Pancreas (tissue), 10 donors: ENCODE data around the gene PKP3. TPM values are rescaled to one million over a fixed set of nuclear protein-coding genes. Genes with fewer than 3 reads are reported as not detected.

Source experiments
- ATAC-seq, 4 donors: fragments of 200-7000 bp; cut with Tn5 transposase; one replicate each; pipeline versions ENCODE4 v1.8.0 to v1.9.1; 2020; ENCODE audit warnings: mild to moderate bottlenecking in 4 of 4, moderate library complexity in 4 of 4
- DNase-seq, 6 donors: peaks; one replicate each; pipeline ENCODE4 v3.0.0-alpha.2; 2020
- FAIRE-seq: peaks from 2 replicates; lab custom pipeline; 2012; peaks lifted over from hg19 to GRCh38; lab: Jason Lieb, UNC
- H3K27ac ChIP-seq, 4 donors: fragments of 200-600 bp; sonication (generic); 1 replicate in 3 of 4; 2 replicates in 1 of 4; pipeline versions ENCODE4 v1.5.0 to v1.8.0; 2020
- H3K27me3 ChIP-seq, 4 donors: fragments of 200-600 bp; one replicate each; pipeline ENCODE4 v1.8.0; 2021
- H3K36me3 ChIP-seq, 3 donors: fragments of 200-600 bp; sonication (generic) in 1 of 3; one replicate each; pipeline versions ENCODE4 v1.5.0 to v1.8.0; 2020 to 2021
- H3K4me1 ChIP-seq, 3 donors: fragments of 200-600 bp; one replicate each; pipeline ENCODE4 v1.8.0; 2021
- H3K4me3 ChIP-seq, 4 donors: fragments of 200-600 bp; sonication (generic) in 2 of 4; one replicate each; pipeline versions ENCODE4 v1.5.0 to v1.8.0; 2020 to 2021
- H3K9me3 ChIP-seq, 4 donors: fragments of 200-600 bp; one replicate each; pipeline ENCODE4 v1.8.0; 2021
- WGBS, 2 donors: extraction: QIAGEN DNeasy Blood & Tissue Kit; methylation state at CpG; one replicate each; pipeline ENCODE4 v1.1.7; 2013; 5-methylcytosine and 5-hydroxymethylcytosine counted together
- intact Hi-C, 3 donors: fragments of 100-400 bp; cut with DNase I; formaldehyde crosslinking; loops; one replicate each; pipeline versions ENCODE4 v1.11.1 to v1.14.2; 2022
- polyA plus RNA-seq, 2 donors: library from polyadenylated mRNA; stranded (reverse); fragments of 200-250 nt; gene quantifications; one replicate each; pipeline ENCODE4 v1.2.3, GENCODE V29; 2013
- total RNA-seq, 6 donors: library from RNA; stranded (reverse); fragmentation: NEBNext Ultra II Directional in 4 of 6; extraction: Animal tissue kit (Norgen Biotek cat#: 25700) in 4 of 6; gene quantifications; one replicate each; pipeline versions ENCODE4 v1.2.1 to v1.2.4, GENCODE V29; 2021 to 2023
- TF ChIP-seq, protein P1 (sequence below), 4 donors: fragments of 200-600 bp; sonication (generic) in 3 of 4; IDR thresholded peaks; one replicate each; pipeline versions ENCODE4 v1.5.0 to v1.8.0; 2021; ENCODE audit warnings: antibody characterized with exemption in 4 of 4
- donor health status: healthy with polysubstance abuse.
- donor health status: DM: no; HTN: no; CAD: no; lungs with moderate emphysema.
- donor health status: DM: no; HTN: no; CAD: no.
- donor health status: control.
- donor health status: control.
- donor health status: Bipolar disorder and iron deficiency.
- donor health status: DM: yes; HTN: yes; CAD: no.
- donor health status: DM: no; HTN: no; CAD: no.
- donor health status: DM: no; HTN: no; CAD: no.
- donor health status: DM: yes; HTN: yes; CAD: no.

PKP3 gene
- total and polyA plus RNA-seq, 8 donors = 23.4 to 50.5 (median 30.5) TPM

GRCh38 chr11:452916-453527 lies 59.0 kb downstream of the PKP3 start:
- H3K27ac ChIP-seq = no peak overlapping the region
- no peaks in the 10 kb centered on the region for H3K36me3 ChIP-seq
- no peak overlapping the region for H3K4me3 ChIP-seq
- no peaks in the 10 kb centered on the region for H3K9me3 ChIP-seq
- intact Hi-C loops = no loop called here
- FAIRE-seq (no peak), DNase-seq (peak in 1 of 6 donors; percentile 18), ATAC-seq (no peak)
- WGBS, 2 donors = 82 to 86% methylated on average over 19 of the region's 19 CpGs
- peaks cover 3 to 18% (median 7%) of the 10 kb centered on the region in 3 donors for H3K4me1 ChIP-seq
- TF ChIP-seq, protein P1, sequence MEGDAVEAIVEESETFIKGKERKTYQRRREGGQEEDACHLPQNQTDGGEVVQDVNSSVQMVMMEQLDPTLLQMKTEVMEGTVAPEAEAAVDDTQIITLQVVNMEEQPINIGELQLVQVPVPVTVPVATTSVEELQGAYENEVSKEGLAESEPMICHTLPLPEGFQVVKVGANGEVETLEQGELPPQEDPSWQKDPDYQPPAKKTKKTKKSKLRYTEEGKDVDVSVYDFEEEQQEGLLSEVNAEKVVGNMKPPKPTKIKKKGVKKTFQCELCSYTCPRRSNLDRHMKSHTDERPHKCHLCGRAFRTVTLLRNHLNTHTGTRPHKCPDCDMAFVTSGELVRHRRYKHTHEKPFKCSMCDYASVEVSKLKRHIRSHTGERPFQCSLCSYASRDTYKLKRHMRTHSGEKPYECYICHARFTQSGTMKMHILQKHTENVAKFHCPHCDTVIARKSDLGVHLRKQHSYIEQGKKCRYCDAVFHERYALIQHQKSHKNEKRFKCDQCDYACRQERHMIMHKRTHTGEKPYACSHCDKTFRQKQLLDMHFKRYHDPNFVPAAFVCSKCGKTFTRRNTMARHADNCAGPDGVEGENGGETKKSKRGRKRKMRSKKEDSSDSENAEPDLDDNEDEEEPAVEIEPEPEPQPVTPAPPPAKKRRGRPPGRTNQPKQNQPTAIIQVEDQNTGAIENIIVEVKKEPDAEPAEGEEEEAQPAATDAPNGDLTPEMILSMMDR (IDR thresholded peaks at IDR 0.05) = no peak
- H3K27me3 ChIP-seq = no peaks in the 10 kb centered on the region

DNA sequence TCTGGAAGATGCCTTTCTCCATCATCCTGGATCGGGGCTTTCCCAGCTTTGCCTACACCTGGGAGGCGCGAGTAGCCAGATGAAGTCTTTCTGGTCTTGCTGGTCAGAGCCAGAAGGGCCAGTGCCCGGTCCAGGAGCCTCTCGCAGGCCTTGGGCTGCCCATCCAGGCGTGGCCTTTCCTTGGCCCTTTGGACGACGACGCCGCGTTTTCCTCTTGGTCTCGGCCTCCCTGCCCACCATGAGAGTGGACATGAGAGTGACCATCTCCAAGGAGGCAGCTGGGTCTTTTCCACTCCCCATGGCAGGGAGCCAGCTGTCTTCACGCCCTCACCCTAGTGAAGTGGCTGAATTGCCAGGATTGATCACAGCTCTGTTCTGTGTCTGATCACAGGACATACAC lies 59.6 kb downstream of the PKP3 start:
- intact Hi-C loops = no loop called here
- FAIRE-seq (no peak), ATAC-seq (no peak), DNase-seq (peak in 1 of 6 donors; percentile 71)
- WGBS, 2 donors = 88 to 89% methylated on average over 13 of the region's 13 CpGs
- no peak overlapping the region for H3K27ac ChIP-seq
- no peak overlapping the region for H3K4me3 ChIP-seq
- no peaks in the 10 kb centered on the region for H3K36me3 ChIP-seq
- TF ChIP-seq, protein P1 (IDR thresholded peaks at IDR 0.05) = no peak
- H3K27me3 ChIP-seq = no peaks in the 10 kb centered on the region
- H3K9me3 ChIP-seq = no peaks in the 10 kb centered on the region
- peaks cover 3 to 16% (median 7%) of the 10 kb centered on the region in 3 donors for H3K4me1 ChIP-seq

- intact Hi-C loops = no loop called here
Measured at GRCh38 chr11:454043-454442, 60.0 kb downstream of the PKP3 start.

More at GRCh38 chr11:454043-454442, 60.0 kb downstream of the PKP3 start:
- H3K36me3 ChIP-seq = no peaks in the 10 kb centered on the region
- H3K4me3 ChIP-seq = no peak overlapping the region
- FAIRE-seq (no peak), ATAC-seq (no peak), DNase-seq (peak in 1 of 6 donors; percentile 2)
- no peaks in the 10 kb centered on the region for H3K27me3 ChIP-seq
- H3K27ac ChIP-seq = no peak overlapping the region
- TF ChIP-seq, protein P1 (IDR thresholded peaks at IDR 0.05) = no peak
- peaks cover 3 to 11% (median 7%) of the 10 kb centered on the region in 3 donors for H3K4me1 ChIP-seq
- H3K9me3 ChIP-seq = no peaks in the 10 kb centered on the region
- WGBS, 2 donors = 87 to 93% methylated on average over 9 of the region's 9 CpGs

Other genes starting within 250 kb of the PKP3 start
- gene SCGB1C1, start 201.1 kb upstream of the PKP3 start, total RNA-seq = under 1 TPM in 3 of 6 donors, not detected in 3; 0.41 to 0.70 (median 0.63) TPM
- 1 to 10 TPM in 1 of 2 donors, not detected in 1; 1.1 TPM for gene SCGB1C1, start 201.1 kb upstream of the PKP3 start, polyA plus RNA-seq
- 10 to 100 TPM; 29.8 to 53.4 (median 48.8) TPM for gene BET1L, start 186.8 kb upstream of the PKP3 start, total RNA-seq
- gene BET1L, start 186.8 kb upstream of the PKP3 start, polyA plus RNA-seq = 10 to 100 TPM; 27.7 to 30.7 TPM
- 10 to 100 TPM; 29.7 to 49.3 (median 40.9) TPM for gene RIC8A, start 186.5 kb upstream of the PKP3 start, total RNA-seq
- 10 to 100 TPM; 39.6 to 47.1 TPM for gene RIC8A, start 186.5 kb upstream of the PKP3 start, polyA plus RNA-seq
- gene SIRT3, start 157.9 kb upstream of the PKP3 start, total RNA-seq = 10 to 100 TPM in 4 of 6 donors, 1 to 10 TPM in 2; 7.7 to 13.2 (median 10.9) TPM
- gene SIRT3, start 157.9 kb upstream of the PKP3 start, polyA plus RNA-seq = 10 to 100 TPM; 21.4 to 25.1 TPM
- 10 to 100 TPM; 35.5 to 48.3 (median 41.9) TPM for gene PSMD13, start 157.2 kb upstream of the PKP3 start, total RNA-seq
- 100 to 1,000 TPM in 1 of 2 donors, 10 to 100 TPM in 1; 97.5 to 118 TPM for gene PSMD13, start 157.2 kb upstream of the PKP3 start, polyA plus RNA-seq
- under 1 TPM in 4 of 6 donors, not detected in 2; 0.19 to 0.23 (median 0.20) TPM for gene NLRP6, start 115.8 kb upstream of the PKP3 start, total RNA-seq
- gene NLRP6, start 115.8 kb upstream of the PKP3 start, polyA plus RNA-seq = under 1 TPM; 0.05 to 0.08 TPM
- gene PGGHG, start 105.1 kb upstream of the PKP3 start, total RNA-seq = 100 to 1,000 TPM in 4 of 6 donors, 10 to 100 TPM in 1, 1 to 10 TPM in 1; 8.9 to 534 (median 198) TPM
- 1,000 to 10,000 TPM; 1,516 to 4,700 TPM for gene PGGHG, start 105.1 kb upstream of the PKP3 start, polyA plus RNA-seq
- gene IFITM5, start 94.7 kb upstream of the PKP3 start, total RNA-seq = not detected
- gene IFITM5, start 94.7 kb upstream of the PKP3 start, polyA plus RNA-seq = 1 to 10 TPM in 1 of 2 donors, under 1 TPM in 1; 0.56 to 1.2 TPM
- 100 to 1,000 TPM in 2 of 6 donors, 10 to 100 TPM in 4; 32.1 to 120 (median 63.6) TPM for gene IFITM2, start 86.4 kb upstream of the PKP3 start, total RNA-seq
- gene IFITM2, start 86.4 kb upstream of the PKP3 start, polyA plus RNA-seq = 100 to 1,000 TPM; 169 to 182 TPM
- gene IFITM1, start 80.2 kb upstream of the PKP3 start, total RNA-seq = 10 to 100 TPM in 5 of 6 donors, 1 to 10 TPM in 1; 10.0 to 45.2 (median 18.9) TPM
- gene IFITM1, start 80.2 kb upstream of the PKP3 start, polyA plus RNA-seq = 10 to 100 TPM; 40.7 to 54.5 TPM
- gene IFITM3, start 73.3 kb upstream of the PKP3 start, total RNA-seq = 100 to 1,000 TPM in 4 of 6 donors, 10 to 100 TPM in 2; 86.4 to 292 (median 135) TPM
- 100 to 1,000 TPM; 300 to 429 TPM for gene IFITM3, start 73.3 kb upstream of the PKP3 start, polyA plus RNA-seq
- gene B4GALNT4, start 24.7 kb upstream of the PKP3 start, total RNA-seq = 1 to 10 TPM in 5 of 6 donors, under 1 TPM in 1; 0.95 to 4.8 (median 1.8) TPM
- gene B4GALNT4, start 24.7 kb upstream of the PKP3 start, polyA plus RNA-seq = 10 to 100 TPM in 1 of 2 donors, 1 to 10 TPM in 1; 6.8 to 25.9 TPM
- gene SIGIRR, start 20.8 kb downstream of the PKP3 start, total RNA-seq = 10 to 100 TPM; 39.2 to 62.1 (median 46.9) TPM
- 100 to 1,000 TPM; 138 to 158 TPM for gene SIGIRR, start 20.8 kb downstream of the PKP3 start, polyA plus RNA-seq
- 10 to 100 TPM in 4 of 6 donors, 1 to 10 TPM in 2; 6.2 to 32.1 (median 12.5) TPM for gene ANO9, start 47.8 kb downstream of the PKP3 start, total RNA-seq
- 10 to 100 TPM; 46.2 to 68.7 TPM for gene ANO9, start 47.8 kb downstream of the PKP3 start, polyA plus RNA-seq
- 10 to 100 TPM; 11.3 to 17.4 (median 15.2) TPM for gene PTDSS2, start 56.1 kb downstream of the PKP3 start, total RNA-seq
- 10 to 100 TPM; 24.7 to 44.7 TPM for gene PTDSS2, start 56.1 kb downstream of the PKP3 start, polyA plus RNA-seq
- gene RNH1, start 113.0 kb downstream of the PKP3 start, total RNA-seq = 10 to 100 TPM; 38.9 to 65.1 (median 59.1) TPM
- gene RNH1, start 113.0 kb downstream of the PKP3 start, polyA plus RNA-seq = 10 to 100 TPM; 66.8 to 87.7 TPM
- gene HRAS, start 141.4 kb downstream of the PKP3 start, total RNA-seq = 10 to 100 TPM; 10.4 to 22.6 (median 19.2) TPM
- gene HRAS, start 141.4 kb downstream of the PKP3 start, polyA plus RNA-seq = 100 to 1,000 TPM; 103 to 130 TPM
- 1 to 10 TPM in 5 of 6 donors, under 1 TPM in 1; 0.98 to 2.0 (median 1.6) TPM for gene LRRC56, start 143.3 kb downstream of the PKP3 start, total RNA-seq
- 1 to 10 TPM; 5.4 to 7.3 TPM for gene LRRC56, start 143.3 kb downstream of the PKP3 start, polyA plus RNA-seq
- 1 to 10 TPM; 2.7 to 6.9 (median 5.6) TPM for gene LMNTD2, start 166.5 kb downstream of the PKP3 start, total RNA-seq
- gene LMNTD2, start 166.5 kb downstream of the PKP3 start, polyA plus RNA-seq = 10 to 100 TPM; 10.4 to 24.2 TPM
- 10 to 100 TPM; 17.6 to 35.7 (median 27.9) TPM for gene RASSF7, start 166.8 kb downstream of the PKP3 start, total RNA-seq
- 100 to 1,000 TPM; 171 to 253 TPM for gene RASSF7, start 166.8 kb downstream of the PKP3 start, polyA plus RNA-seq
- 10 to 100 TPM; 11.2 to 17.2 (median 13.1) TPM for gene PHRF1, start 182.3 kb downstream of the PKP3 start, total RNA-seq
- 10 to 100 TPM; 15.6 to 39.3 TPM for gene PHRF1, start 182.3 kb downstream of the PKP3 start, polyA plus RNA-seq
- 10 to 100 TPM in 2 of 6 donors, 1 to 10 TPM in 4; 4.0 to 30.0 (median 9.1) TPM for gene IRF7, start 221.7 kb downstream of the PKP3 start, total RNA-seq
- 10 to 100 TPM; 33.4 to 36.6 TPM for gene IRF7, start 221.7 kb downstream of the PKP3 start, polyA plus RNA-seq
- 1 to 10 TPM in 5 of 6 donors, under 1 TPM in 1; 0.61 to 2.7 (median 1.5) TPM for gene CDHR5, start 230.7 kb downstream of the PKP3 start, total RNA-seq
- 1 to 10 TPM; 1.3 to 4.4 TPM for gene CDHR5, start 230.7 kb downstream of the PKP3 start, polyA plus RNA-seq
- gene SCT, start 233.0 kb downstream of the PKP3 start, total RNA-seq = under 1 TPM in 2 of 6 donors, not detected in 4; 0.58 to 0.69 TPM
- gene SCT, start 233.0 kb downstream of the PKP3 start, polyA plus RNA-seq = not detected
- gene DRD4, start 243.1 kb downstream of the PKP3 start, total RNA-seq = 1 to 10 TPM in 1 of 6 donors, under 1 TPM in 5; 0.28 to 1.4 (median 0.66) TPM
- 1 to 10 TPM; 2.4 TPM for gene DRD4, start 243.1 kb downstream of the PKP3 start, polyA plus RNA-seq